Vagina (tissue), 2 donors: ENCODE data around the gene USH1G.

ENCODE experiments used
- POLR2A ChIP-seq, 2 donors: fragments of 450-650 bp; IDR thresholded peaks; one replicate each; pipeline ENCODE4 v1.6.1; 2017; ENCODE audit warnings: antibody characterized with exemption in 2 of 2, mild to moderate bottlenecking in 2 of 2, moderate library complexity in 2 of 2
- TF ChIP-seq, protein P1 (sequence below), 3 experiments: fragments of 450-650 bp in 2 of 3; fragments of 200-600 bp in 1 of 3; sonication (generic) in 1 of 3; IDR thresholded peaks; one replicate each; pipeline ENCODE4 v1.5.1; 2017 to 2019; ENCODE audit warnings: antibody characterized with exemption in 3 of 3, mild to moderate bottlenecking in 2 of 3, moderate library complexity in 2 of 3

DNA sequence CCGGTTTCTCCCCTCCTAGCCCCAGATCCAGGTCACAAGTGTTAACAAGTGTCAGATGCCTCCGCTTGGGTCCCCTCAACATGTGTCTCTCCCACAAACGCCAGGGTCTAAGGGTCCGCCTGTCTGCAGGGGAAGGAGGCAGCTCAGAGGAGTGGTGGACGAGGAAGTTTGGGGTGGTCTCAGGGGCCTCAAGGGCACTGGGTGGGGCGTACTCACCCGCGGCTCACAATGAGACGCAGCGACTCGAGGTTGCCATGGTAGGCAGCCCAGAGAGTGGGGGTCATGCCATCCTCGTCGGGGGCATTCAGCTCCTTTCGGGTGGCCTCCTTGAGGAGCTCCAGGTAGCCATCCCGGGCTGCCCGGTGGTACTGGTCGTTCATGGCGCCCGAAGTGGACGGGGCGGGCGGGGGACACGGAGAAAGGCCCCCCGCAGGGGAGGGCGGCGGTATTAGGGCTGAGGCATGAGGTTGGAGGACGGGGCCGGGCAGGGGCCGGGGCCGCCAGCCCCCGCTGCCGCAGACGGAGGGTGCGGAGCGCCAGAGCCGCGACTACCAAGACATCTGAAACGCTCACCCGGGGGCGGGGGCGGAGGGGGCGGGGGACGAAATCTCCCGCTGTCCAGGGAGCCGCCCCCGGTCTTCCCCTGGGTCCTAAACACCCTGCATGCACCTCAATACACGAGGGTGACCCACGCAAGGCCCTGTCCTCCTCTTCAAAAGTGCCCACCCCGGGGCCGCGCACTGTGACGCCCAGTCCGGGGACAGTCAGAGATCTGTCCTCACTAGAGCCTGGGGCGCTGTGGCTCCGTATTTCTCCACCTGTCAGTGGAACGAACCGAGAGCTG lies at the start of gene USH1G:
- TF ChIP-seq, protein P1, sequence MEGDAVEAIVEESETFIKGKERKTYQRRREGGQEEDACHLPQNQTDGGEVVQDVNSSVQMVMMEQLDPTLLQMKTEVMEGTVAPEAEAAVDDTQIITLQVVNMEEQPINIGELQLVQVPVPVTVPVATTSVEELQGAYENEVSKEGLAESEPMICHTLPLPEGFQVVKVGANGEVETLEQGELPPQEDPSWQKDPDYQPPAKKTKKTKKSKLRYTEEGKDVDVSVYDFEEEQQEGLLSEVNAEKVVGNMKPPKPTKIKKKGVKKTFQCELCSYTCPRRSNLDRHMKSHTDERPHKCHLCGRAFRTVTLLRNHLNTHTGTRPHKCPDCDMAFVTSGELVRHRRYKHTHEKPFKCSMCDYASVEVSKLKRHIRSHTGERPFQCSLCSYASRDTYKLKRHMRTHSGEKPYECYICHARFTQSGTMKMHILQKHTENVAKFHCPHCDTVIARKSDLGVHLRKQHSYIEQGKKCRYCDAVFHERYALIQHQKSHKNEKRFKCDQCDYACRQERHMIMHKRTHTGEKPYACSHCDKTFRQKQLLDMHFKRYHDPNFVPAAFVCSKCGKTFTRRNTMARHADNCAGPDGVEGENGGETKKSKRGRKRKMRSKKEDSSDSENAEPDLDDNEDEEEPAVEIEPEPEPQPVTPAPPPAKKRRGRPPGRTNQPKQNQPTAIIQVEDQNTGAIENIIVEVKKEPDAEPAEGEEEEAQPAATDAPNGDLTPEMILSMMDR (IDR thresholded peaks at IDR 0.05): no peak
- no peak for TF ChIP-seq POLR2A (IDR thresholded peaks at IDR 0.05)
